SJSA1 (cell line): ENCODE measurements around the gene SMIM36. TPM values are rescaled to one million over a fixed set of nuclear protein-coding genes. Genes with fewer than 3 reads are reported as not detected.
"Not testable (repeated sequence)": the region's sequence is repeated elsewhere in the genome, so short reads cannot be mapped to it uniquely, and the experiment has no call there.

Experiments
- DNase-seq, 2 experiments: peaks; one replicate each; pipeline ENCODE4 v3.0.0-alpha.2; 2015 to 2020; ENCODE audit warnings: low spot score in 2 of 2, low read depth in 1 of 2
- H3K27ac ChIP-seq: fragments of 250-450 bp; sonication (Bioruptor Pico); 2 replicates; pipeline ENCODE4 v1.5.1; 2020; ENCODE audit warnings: mild to moderate bottlenecking, moderate library complexity
- H3K27me3 ChIP-seq: fragments of 250-450 bp; sonication (Bioruptor Pico); replicated peaks from 2 replicates; pipeline ENCODE4 v1.5.1; 2020; ENCODE audit warnings: mild to moderate bottlenecking, moderate library complexity
- H3K36me3 ChIP-seq: fragments of 250-450 bp; sonication (Bioruptor Pico); 2 replicates; pipeline ENCODE4 v1.5.1; 2020; ENCODE audit warnings: mild to moderate bottlenecking
- H3K4me1 ChIP-seq: fragments of 250-450 bp; sonication (Bioruptor Pico); replicated peaks from 2 replicates; pipeline ENCODE4 v1.6.1; 2021; ENCODE audit warnings: mild to moderate bottlenecking
- H3K4me3 ChIP-seq: fragments of 250-450 bp; sonication (Bioruptor Pico); 2 replicates; pipeline ENCODE4 v1.5.1; 2020; ENCODE audit warnings: mild to moderate bottlenecking
- H3K9me3 ChIP-seq: fragments of 250-450 bp; sonication (Bioruptor Pico); replicated peaks from 2 replicates; pipeline ENCODE4 v1.5.1; 2020; ENCODE audit warnings: mild to moderate bottlenecking
- total RNA-seq: library from RNA; depleted of rRNA; stranded (reverse); fragments of >200 nt; shearing (Covaris generic); gene quantifications from 2 replicates; pipeline ENCODE4 v1.2.3, GENCODE V29; 2014

The SMIM36 gene
- total RNA-seq, 1 experiment from 2014 or later: not detected

DNA sequence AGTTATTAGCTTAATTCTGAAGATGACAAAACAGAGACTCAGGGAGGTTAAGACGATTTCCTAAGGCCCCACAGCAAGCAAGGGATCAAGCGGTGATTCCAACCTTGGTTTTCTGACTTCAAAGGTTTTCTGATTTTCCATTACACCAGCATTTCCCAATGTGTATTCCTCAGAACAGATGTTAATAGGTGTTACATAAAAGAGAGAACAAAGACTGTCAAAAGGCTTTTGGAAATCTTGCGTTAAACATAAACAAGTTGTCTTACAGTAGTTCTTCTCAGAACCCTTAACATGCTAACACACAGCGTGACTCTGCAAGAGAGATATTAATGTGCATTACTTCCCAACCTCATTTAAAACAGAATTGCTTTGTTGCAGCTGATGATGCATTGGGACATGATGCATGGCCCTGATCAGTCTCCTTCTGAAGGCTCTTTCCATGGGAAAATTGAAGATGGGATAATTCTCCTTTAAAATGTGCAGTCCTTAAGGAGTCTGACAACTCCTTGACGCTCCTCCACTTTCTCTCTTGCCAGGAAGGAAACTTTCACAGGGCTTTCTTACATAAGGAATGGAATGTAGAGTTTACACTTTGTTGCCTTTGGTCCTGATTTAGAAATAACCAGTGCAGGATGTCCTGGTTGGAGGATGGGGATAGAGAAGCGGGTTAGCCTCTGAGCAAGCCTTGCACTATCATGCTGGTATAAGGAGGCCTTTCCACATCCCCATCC, 68.1 kb downstream of the SMIM36 start:
- H3K4me1 ChIP-seq: peaks cover 45% of the 10 kb centered on the region
- H3K4me3 ChIP-seq: no peak overlapping the region
- no peak for DNase-seq
- no peaks in the 10 kb centered on the region for H3K9me3 ChIP-seq
- H3K27me3 ChIP-seq: no peaks in the 10 kb centered on the region
- no peak overlapping the region for H3K27ac ChIP-seq
- no peaks in the 10 kb centered on the region for H3K36me3 ChIP-seq

DNA sequence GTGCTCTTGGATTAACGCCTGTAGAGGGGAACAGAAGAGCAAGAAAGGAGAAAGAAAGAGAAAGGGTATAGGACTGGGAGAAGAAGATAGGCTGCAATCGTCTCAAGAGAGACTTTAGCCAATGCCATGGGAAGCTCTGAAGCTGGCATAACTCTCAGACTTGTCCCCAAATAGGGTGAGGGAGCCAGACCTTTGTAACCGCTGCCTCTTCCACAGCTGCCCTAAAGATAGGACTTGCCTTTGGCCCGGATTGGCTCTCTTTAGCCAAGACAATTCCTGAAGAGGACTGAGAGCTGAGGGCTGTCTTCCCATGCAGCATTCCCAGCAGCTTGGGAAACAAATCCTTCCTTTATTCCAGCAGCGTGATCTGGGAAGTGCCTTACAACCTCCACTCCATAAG, 68.8 kb downstream of the SMIM36 start:
- Histone ChIP-seq H3K36me3 (no peaks in the 10 kb centered on the region), H3K27ac (no peak overlapping the region), H3K4me3 (no peak overlapping the region), H3K27me3 (no peaks in the 10 kb centered on the region), H3K9me3 (no peaks in the 10 kb centered on the region), H3K4me1 (peaks cover 48% of the 10 kb centered on the region)
- no peak for DNase-seq

DNA sequence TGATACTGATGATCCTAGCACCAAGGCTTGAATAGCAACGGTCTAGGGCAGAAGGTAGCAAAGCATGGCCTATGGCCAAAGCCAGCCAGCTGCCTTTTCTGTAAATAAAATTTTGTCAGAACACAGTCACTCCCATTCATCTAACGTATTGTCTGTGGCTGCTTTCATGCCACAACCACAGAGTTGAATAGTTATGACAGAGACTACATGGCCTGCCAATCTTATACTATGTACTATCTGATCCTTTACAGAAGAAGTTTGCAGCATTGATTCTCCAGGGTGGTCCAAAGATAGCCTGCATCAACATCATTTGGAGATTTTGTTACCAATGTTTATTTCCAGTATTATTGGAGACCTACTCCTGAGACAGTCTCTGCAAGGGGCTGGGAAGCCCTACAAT, 69.7 kb downstream of the SMIM36 start:
- H3K4me1 ChIP-seq: peaks cover 45% of the 10 kb centered on the region
- H3K27me3 ChIP-seq: no peaks in the 10 kb centered on the region
- H3K27ac ChIP-seq: no peak overlapping the region
- DNase-seq: peak in 1 of 2 experiments; percentile 58
- no peaks in the 10 kb centered on the region for H3K36me3 ChIP-seq
- H3K9me3 ChIP-seq: no peaks in the 10 kb centered on the region
- no peak overlapping the region for H3K4me3 ChIP-seq

DNA sequence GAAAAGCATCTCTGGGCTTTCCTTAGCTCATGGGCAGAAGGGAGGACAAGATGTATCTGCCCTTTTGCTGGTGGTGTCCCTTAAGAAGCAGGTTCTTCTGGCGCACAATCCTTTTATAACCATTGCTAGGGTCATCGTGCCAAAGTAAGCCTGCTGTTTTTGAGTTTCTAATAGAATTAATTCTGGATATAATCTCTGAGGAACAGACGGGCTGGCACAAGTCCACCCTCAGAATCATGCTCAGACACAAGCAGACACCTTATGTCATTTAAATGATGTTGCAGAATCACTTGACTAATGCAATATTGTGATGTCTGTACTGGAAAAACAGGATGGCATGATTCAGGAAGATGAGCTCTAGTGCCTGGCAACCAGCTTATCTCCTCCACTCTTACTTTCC, 70.9 kb downstream of the SMIM36 start:
- no peak overlapping the region for H3K4me3 ChIP-seq
- H3K36me3 ChIP-seq: no peaks in the 10 kb centered on the region
- H3K9me3 ChIP-seq: no peaks in the 10 kb centered on the region
- H3K4me1 ChIP-seq: peaks cover 45% of the 10 kb centered on the region
- no peak for DNase-seq
- H3K27me3 ChIP-seq: no peaks in the 10 kb centered on the region
- no peak overlapping the region for H3K27ac ChIP-seq

DNA sequence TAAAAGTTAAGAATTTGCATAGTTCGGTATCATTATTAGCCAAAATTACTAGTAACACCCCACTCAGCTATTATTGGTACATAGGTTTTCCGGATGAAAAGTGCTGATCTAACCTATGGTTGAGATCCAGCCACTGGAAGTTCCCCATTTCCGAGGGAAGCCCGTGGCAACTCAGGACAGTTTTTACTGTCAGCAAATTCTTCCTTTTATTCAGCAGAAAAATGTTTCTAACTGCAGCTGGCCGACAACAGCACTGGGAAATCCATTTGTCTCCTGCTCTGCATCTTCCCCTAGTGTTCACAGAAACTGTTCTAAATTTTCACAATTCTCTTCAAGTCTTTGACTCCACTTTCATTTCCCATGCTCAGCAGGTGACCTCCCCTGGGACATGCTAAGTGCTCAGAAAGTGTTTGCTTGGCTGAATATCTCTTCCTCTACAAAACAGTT, 74.1 kb downstream of the SMIM36 start:
- no peak for DNase-seq
- H3K36me3 ChIP-seq: no peaks in the 10 kb centered on the region
- no peaks in the 10 kb centered on the region for H3K9me3 ChIP-seq
- H3K4me1 ChIP-seq: peaks cover 50% of the 10 kb centered on the region
- no peak overlapping the region for H3K4me3 ChIP-seq
- H3K27me3 ChIP-seq: no peaks in the 10 kb centered on the region
- H3K27ac ChIP-seq: no peak overlapping the region

DNA sequence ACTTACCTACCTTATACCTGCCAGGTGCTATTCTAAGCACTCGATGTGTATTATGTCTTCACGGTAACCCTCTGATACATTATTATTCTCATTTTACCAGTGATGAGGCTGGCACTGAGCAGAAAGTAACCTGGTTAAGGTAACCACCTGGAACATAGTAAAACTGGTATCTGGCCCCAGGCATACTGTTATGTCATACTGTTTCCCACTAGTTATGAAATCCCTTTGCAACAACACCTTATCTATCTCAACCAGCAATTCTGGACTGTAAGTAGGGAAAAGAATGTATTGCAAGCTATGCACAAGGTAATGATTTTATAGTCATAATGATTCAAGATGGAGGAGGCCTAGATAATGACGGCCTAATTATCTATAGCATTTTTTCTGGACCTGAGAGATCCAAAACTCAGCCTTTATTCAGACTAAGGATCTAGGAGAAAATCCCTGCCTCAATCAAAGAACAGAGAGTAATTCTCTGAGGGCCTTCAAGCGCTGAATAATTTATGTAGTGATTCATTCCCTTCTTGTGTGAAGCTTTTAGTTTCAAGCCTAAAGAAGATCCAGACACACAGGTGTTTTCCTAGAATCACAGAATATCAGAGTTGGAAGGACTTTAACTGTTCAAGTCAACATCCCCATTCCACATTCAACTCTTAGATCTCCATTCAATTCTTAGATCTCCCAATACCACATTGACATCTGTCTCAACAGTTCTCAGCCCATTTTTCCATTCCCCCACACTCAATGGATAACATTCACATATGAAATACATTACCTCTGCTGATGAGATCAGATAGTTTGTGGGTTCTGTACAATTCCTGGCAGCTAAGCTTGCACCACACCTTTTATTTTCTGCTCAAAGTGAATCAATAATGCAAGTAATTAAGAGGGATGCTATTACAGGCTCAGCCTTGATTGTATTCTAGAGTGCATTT, 74.8 kb downstream of the SMIM36 start:
- DNase-seq: no peak
- H3K4me1 ChIP-seq: peaks cover 43% of the 10 kb centered on the region
- no peak overlapping the region for H3K4me3 ChIP-seq
- no peaks in the 10 kb centered on the region for H3K36me3 ChIP-seq
- H3K27ac ChIP-seq: no peak overlapping the region
- no peaks in the 10 kb centered on the region for H3K27me3 ChIP-seq
- no peaks in the 10 kb centered on the region for H3K9me3 ChIP-seq

DNA sequence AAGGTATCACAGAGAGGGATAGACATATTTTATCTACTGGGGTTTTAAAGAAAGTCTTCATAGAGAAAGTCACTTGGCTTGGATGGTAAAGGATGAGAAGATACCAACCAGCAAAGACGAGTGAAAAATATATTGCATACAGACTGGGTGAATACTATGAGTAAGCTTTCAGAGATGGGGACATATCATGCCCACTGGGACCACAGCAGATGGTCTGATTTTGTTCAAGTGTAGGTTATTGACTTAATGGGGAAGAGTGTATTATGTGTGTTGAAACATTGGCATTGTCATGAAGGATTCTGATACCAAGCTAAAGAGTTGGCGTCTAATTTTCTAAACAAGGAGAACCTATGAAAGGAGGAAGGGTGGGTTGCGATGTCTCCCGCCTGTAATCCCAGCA, 75.8 kb downstream of the SMIM36 start:
- Histone ChIP-seq H3K4me3 (no peak overlapping the region), H3K9me3 (no peaks in the 10 kb centered on the region), H3K27ac (no peak overlapping the region), H3K4me1 (peaks cover 34% of the 10 kb centered on the region), H3K27me3 (no peaks in the 10 kb centered on the region), H3K36me3 (no peaks in the 10 kb centered on the region)
- no peak for DNase-seq

DNA sequence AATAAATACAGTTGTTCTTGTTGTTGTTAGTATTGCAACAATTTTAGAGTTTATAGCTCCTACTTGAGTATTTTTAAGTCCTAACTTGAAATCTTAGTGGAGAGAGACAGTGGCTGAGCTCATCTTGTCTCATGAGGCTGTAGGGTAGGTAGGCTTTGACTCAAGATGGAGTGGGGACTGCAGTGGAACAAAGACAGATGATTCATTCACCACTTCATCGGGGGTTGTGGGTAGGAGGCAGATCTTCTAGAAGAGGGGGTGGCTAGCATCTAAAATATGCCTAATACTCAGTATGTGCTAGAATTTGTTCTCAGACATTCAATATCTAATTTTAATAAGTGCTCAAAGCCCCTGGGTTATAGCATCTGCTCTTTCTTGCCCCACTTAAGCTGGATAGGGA, 76.5 kb downstream of the SMIM36 start:
- Histone ChIP-seq H3K4me1 (peaks cover 34% of the 10 kb centered on the region), H3K36me3 (no peaks in the 10 kb centered on the region), H3K4me3 (no peak overlapping the region), H3K9me3 (no peaks in the 10 kb centered on the region), H3K27ac (no peak overlapping the region), H3K27me3 (no peaks in the 10 kb centered on the region)
- peak in 1 of 2 experiments; percentile 26 for DNase-seq

DNA sequence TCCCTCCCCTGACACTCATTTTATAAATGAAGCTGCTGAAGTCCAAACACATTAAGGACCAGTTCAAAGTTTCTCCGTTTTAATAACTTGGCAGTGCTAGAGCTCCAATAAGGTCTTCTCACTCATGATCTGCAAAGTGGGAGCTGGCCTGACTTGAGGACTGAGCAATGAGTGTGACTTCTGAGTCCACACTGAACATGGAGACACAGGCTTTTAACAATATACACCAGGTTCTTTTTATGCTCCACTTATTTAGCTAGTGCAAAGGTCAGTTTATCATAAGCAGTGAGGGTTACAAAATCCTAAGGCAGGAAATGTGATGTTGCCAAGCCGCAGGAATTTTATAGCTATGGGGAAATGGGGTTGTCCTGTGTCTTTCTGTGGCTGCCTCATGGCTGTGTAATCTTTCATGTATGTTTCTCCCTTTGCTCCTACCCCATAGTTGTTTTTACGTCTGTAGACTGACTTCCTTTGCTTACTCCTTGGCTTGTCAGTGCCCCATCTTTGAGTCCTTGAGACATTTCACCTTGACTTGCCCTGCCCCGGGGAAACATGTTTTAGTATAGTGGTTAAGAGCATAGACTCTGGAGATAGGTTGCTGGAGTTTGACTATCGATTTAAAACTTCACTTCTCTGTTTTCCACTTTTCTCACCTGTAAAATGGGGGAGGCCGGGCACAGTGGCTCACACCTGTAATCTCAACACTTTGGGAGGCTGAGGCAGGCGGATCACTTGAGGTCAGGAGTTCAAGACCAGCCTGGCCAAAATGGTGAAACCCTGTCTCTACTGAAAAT, 77.4 kb downstream of the SMIM36 start:
- no peaks in the 10 kb centered on the region for H3K9me3 ChIP-seq
- H3K4me1 ChIP-seq: peaks cover 30% of the 10 kb centered on the region
- no peaks in the 10 kb centered on the region for H3K36me3 ChIP-seq
- peak overlapping the region; percentile 75 for H3K27ac ChIP-seq
- DNase-seq: peak; percentile 70 to 89
- H3K4me3 ChIP-seq: no peak overlapping the region
- H3K27me3 ChIP-seq: no peaks in the 10 kb centered on the region

DNA sequence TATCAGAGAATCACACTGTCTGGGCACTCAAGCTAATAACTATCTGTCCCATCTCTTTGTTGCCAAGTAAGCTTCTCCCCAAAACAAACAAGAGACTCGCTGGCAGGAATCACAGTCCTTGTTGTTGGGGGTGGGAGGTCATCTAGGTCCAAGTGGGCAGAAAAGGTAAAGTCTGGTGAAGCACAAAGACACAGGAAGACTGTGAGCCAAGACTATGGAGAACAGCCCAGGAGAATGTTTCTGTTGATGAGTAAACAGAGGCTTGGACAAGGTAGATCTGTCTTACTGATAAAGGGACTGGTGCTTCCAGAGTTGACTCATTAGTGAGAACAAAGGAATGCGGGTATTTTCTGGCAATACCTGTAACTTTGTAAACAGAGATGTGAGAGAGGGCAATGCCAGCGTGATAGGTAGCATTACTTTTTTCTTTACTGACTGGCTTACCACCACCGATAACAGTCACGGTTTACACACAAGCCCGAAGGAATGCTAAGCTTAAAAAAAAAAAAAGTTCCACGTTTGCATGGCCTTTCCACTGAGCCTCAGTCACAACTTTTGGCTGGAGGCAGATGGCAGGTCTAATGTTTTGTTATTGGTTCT, 78.1 kb downstream of the SMIM36 start:
- no peak overlapping the region for H3K4me3 ChIP-seq
- DNase-seq: no peak

DNA sequence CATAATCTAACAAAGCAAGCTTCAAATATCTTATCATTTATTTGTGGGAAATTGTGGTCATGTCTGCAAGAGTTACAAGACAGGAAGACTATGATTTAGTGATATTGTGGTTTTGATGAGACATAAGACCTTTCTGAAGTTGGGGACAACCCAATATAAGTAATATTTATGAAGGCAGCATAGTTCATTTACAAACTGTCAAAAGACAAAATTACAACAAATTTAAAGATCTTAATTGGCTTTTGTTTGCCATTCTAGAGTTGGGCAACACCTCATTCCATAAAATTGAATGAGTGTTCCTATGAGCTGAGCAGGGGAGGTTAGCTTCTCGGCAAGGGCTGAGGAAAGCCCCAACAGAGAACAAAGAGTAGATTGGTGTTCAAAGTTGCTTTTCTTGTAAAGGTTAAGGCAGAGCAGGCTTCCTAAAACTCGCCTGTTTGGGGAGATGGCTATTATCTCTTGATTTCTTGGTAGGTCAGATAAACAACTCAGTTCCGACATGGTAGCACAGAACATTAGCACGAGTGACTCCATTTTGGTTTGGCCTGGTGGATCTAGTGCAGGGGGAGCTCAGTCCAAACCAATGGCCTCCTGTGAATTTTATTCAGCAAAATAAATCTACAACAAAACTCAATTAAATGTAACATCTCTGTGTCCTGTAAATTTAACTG, 78.8 kb downstream of the SMIM36 start:
- Histone ChIP-seq H3K27me3 (peaks cover under 1% of the 10 kb centered on the region; the same call in 1 of the 2 replicates), H3K4me1 (peaks cover 27% of the 10 kb centered on the region), H3K9me3 (no peaks in the 10 kb centered on the region), H3K36me3 (no peaks in the 10 kb centered on the region), H3K27ac (no peak overlapping the region), H3K4me3 (no peak overlapping the region)
- no peak for DNase-seq

More for the DNA sequence above, 78.1 kb downstream of the SMIM36 start:
- H3K27me3 ChIP-seq: no peaks in the 10 kb centered on the region
- H3K4me1 ChIP-seq: peaks cover 30% of the 10 kb centered on the region
- H3K27ac ChIP-seq: peak overlapping the region; percentile 75
- H3K9me3 ChIP-seq: no peaks in the 10 kb centered on the region
- H3K36me3 ChIP-seq: no peaks in the 10 kb centered on the region

DNA sequence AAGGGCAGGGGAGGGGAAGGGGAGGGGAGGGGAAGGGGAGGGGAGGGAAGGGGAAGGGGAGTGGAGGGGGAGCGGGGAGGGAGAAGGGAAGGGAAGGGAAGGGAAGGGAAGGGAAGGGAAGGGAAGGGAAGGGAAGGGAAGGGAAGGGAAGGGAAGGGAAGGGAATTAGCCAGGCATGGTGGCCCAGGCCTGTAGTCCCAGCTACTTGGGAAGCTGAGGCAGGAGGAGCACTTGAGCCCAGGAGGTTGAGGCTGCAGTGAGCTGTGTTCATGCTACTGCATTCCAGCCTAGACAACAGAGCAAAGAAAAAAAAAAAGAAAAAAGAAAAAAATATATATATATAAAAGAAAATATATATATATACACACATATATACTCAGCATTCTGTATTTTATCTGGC, 79.3 kb downstream of the SMIM36 start:
- H3K9me3 ChIP-seq, H3K4me3 ChIP-seq, H3K36me3 ChIP-seq, H3K27me3 ChIP-seq, DNase-seq, H3K27ac ChIP-seq: not testable (repeated sequence)
- H3K4me1 ChIP-seq: peaks cover 27% of the 10 kb centered on the region
